ENCODE measurements around the gene BCL11B. TPM values are rescaled to one million over a fixed set of nuclear protein-coding genes. Genes with fewer than 3 reads are reported as not detected.

The BCL11B gene
- total and polyA plus RNA-seq, 2 of the 8 experiments (the other 6 are each of a cell fraction or from before 2014, with no cell fraction given): 0.63 to 5.9 TPM

DNA sequence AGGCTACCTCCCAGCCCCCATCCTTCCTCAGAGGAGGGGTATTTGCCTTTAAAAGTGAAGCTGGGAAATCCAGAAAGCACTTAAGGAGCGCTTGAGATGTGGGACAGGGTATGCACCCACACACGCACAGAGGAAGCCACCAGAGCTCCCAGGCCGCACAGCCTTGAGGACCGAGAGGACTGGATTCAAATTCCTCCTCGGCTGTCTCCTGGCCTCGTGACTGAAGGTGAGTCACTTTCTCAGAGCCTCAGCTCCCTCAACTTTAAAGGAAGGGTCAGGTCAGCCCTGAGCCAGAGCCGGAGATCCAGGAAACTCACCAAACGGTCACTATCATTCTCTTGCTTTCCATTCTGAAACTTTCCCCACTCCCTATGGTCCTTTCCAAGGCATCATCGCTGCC, 37.6 kb downstream of the BCL11B start:
- Histone ChIP-seq H4K91ac (replicated peaks; ENCODE audit: insufficient read length, low read length) (peak overlapping the region; percentile 25), H3K4me2 (ENCODE audit: insufficient read depth in 1 of 2, low read depth in 2 of 2, low read length in 2 of 2) (peak overlapping the region; percentile 84 to 89; a peak in 3 of 4 replicates), H3K79me1 (ENCODE audit: low read depth, low read length) (peaks cover 4% of the 10 kb centered on the region; the same call in 1 of the 2 replicates), H2BK20ac (ENCODE audit: low read length) (0 out of 2 replicates have a peak overlapping the region, but pooled peaks have one; percentile 80), H3K4ac (replicated peaks; ENCODE audit: insufficient read length, low read depth, low read length) (peak overlapping the region; percentile 97), H4K8ac (ENCODE audit: extremely low read depth, insufficient read depth, low read length) (no peak overlapping the region), H2AK5ac (ENCODE audit: low read depth, low read length) (peak overlapping the region; percentile 33; the same call in 1 of the 2 replicates), H3K4me1 (replicated peaks in 1 of 4; ENCODE audit: control insufficient read depth in 3 of 4, insufficient read depth in 4 of 4, low read length in 3 of 4) (peaks cover 9 to 24% (median 16%) of the 10 kb centered on the region in 4 experiments), H3K79me2 (ENCODE audit: control insufficient read depth in 1 of 2, insufficient read depth in 2 of 2, low read length in 2 of 2) (peaks cover 0 to 38% of the 10 kb centered on the region in 2 experiments; a peak in 2 of 4 replicates), H2BK5ac (ENCODE audit: low read depth, low read length) (peak overlapping the region; percentile 71; the same call in 1 of the 2 replicates), H3K36me3 (ENCODE audit: control insufficient read depth in 2 of 4, insufficient read depth in 4 of 4, low read length in 3 of 4) (no peaks in the 10 kb centered on the region), H3K9ac (replicated peaks in 1 of 4; ENCODE audit: extremely low read depth in 1 of 4, low read depth in 3 of 4, low read length in 3 of 4) (no peak overlapping the region), H3K4me3 (ENCODE audit: extremely low read depth in 1 of 4, insufficient read depth in 2 of 4, low read depth in 3 of 4, low read length in 4 of 4) (peak overlapping the region in 1 of 4 experiments; percentile 64; a peak in 1 of 8 replicates), H3K14ac (ENCODE audit: insufficient read length) (no peak overlapping the region), H3K27ac (ENCODE audit: low read depth, low read length) (no peak overlapping the region), H3K18ac (ENCODE audit: extremely low read depth, low read length) (peak overlapping the region; percentile 68), H3K23me2 (ENCODE audit: low read depth, low read length) (peaks cover 5% of the 10 kb centered on the region; the same call in 1 of the 2 replicates), H2BK12ac (ENCODE audit: low read depth, low read length) (peak overlapping the region; percentile 85), H3K56ac (replicated peaks; ENCODE audit: insufficient read length, low read depth, low read length) (no peak overlapping the region), H2AFZ (ENCODE audit: low read length) (no peak overlapping the region), H4K5ac (ENCODE audit: insufficient read length, low read depth, low read length) (no peak overlapping the region), H3K27me3 (replicated peaks in 1 of 4; ENCODE audit: control insufficient read depth in 3 of 4, extremely low read depth in 1 of 4, insufficient read depth in 3 of 4, low read length in 3 of 4) (no peaks in the 10 kb centered on the region), H3K23ac (ENCODE audit: insufficient read length) (no peak overlapping the region), H2BK15ac (ENCODE audit: low read length) (peak overlapping the region; percentile 72; the same call in 1 of the 2 replicates), H3K9me3 (ENCODE audit: insufficient read depth in 2 of 2, low read depth in 1 of 2, low read length in 1 of 2) (no peaks in the 10 kb centered on the region), H2BK120ac (replicated peaks; ENCODE audit: low read depth, low read length) (no peak overlapping the region), H4K20me1 (replicated peaks in 1 of 2; ENCODE audit: control insufficient read depth in 1 of 2, insufficient read depth in 2 of 2, low read length in 2 of 2) (no peaks in the 10 kb centered on the region)
- WGBS, 2 experiments (ENCODE audit: extremely low coverage in 1 of 2, insufficient coverage in 1 of 2, insufficient read length in 1 of 2, insufficient replicate concordance in 2 of 2, low coverage in 1 of 2, low lambda C conversion rate in 2 of 2, missing lambda C conversion rate in 1 of 2): 62% methylated on average over 9 of the region's 9 CpGs; no CpG with 5 or more reads in 1 of the 2 experiments
- FAIRE-seq (no peak), DNase-seq (ENCODE audit: low read depth in 1 of 2, low spot score in 2 of 2) (no peak)
- ChIA-PET CTCF (ENCODE audit: partially characterized antibody) (interaction anchor here (0.7 to 7.5 kb wide), 7 partner anchors 9 to 1600 kb away, joined by 3 to 45 read pairs (median 4); partner anchors contain the start of gene BCL11B), POLR2A (ENCODE audit: partially characterized antibody) (interaction anchor here (4.4 kb wide), 1 partner anchor 12 kb away, joined by 28 read pairs; no protein-coding TSS in a partner anchor)
- no peak for TF ChIP-seq SP2 (IDR thresholded peaks at IDR 0.05; ENCODE audit: low read length)
- no peak for TF ChIP-seq TAF1 (IDR thresholded peaks at IDR 0.05; ENCODE audit: low read depth, low read length)
- TF ChIP-seq, protein P1, sequence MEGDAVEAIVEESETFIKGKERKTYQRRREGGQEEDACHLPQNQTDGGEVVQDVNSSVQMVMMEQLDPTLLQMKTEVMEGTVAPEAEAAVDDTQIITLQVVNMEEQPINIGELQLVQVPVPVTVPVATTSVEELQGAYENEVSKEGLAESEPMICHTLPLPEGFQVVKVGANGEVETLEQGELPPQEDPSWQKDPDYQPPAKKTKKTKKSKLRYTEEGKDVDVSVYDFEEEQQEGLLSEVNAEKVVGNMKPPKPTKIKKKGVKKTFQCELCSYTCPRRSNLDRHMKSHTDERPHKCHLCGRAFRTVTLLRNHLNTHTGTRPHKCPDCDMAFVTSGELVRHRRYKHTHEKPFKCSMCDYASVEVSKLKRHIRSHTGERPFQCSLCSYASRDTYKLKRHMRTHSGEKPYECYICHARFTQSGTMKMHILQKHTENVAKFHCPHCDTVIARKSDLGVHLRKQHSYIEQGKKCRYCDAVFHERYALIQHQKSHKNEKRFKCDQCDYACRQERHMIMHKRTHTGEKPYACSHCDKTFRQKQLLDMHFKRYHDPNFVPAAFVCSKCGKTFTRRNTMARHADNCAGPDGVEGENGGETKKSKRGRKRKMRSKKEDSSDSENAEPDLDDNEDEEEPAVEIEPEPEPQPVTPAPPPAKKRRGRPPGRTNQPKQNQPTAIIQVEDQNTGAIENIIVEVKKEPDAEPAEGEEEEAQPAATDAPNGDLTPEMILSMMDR (IDR thresholded peaks at IDR 0.05; ENCODE audit: control extremely low read depth in 1 of 3, insufficient read depth in 1 of 3, low read depth in 1 of 3, low read length in 3 of 3): no peak
- no peak for TF ChIP-seq YY1 (IDR thresholded peaks at IDR 0.05; ENCODE audit: low read depth, low read length)
- no peak for TF ChIP-seq NANOG (IDR thresholded peaks at IDR 0.05; ENCODE audit: insufficient read depth, low read depth, low read length, poor library complexity, severe bottlenecking)
- no peak for TF ChIP-seq ZNF274 (IDR thresholded peaks at IDR 0.05; ENCODE audit: borderline replicate concordance, extremely low read depth, low read length)
- TF ChIP-seq KDM4A (IDR thresholded peaks at IDR 0.05; ENCODE audit: low read depth, low read length, severe bottlenecking): no peak
- no peak for TF ChIP-seq POLR2AphosphoS5 (IDR thresholded peaks at IDR 0.05; ENCODE audit: low read depth, low read length)
- no peak for TF ChIP-seq SAP30 (IDR thresholded peaks at IDR 0.05; ENCODE audit: insufficient read depth, insufficient replicate concordance, low read length)
- TF ChIP-seq MAFK (IDR thresholded peaks at IDR 0.05; ENCODE audit: low read depth, low read length): no peak

All from H1 (cell line).